H9 (cell line): ENCODE results near the gene UNC5C. TPM values are rescaled to one million over a fixed set of nuclear protein-coding genes. Genes with fewer than 3 reads are reported as not detected.

ENCODE experiments used
- DNase-seq: peaks from one replicate; pipeline ENCODE4 v3.0.0-alpha.2; 2017
- H2AFZ ChIP-seq: one replicate; pipeline ENCODE4 v1.6.1; 2013; ENCODE audit warnings: mild to moderate bottlenecking, low read length, control low read depth, moderate library complexity
- H2AK5ac ChIP-seq: 2 replicates; pipeline ENCODE4 v1.6.1; 2013; ENCODE audit warnings: low read length, control low read depth, mixed read lengths; ENCODE audit not compliant: insufficient read length
- H2BK120ac ChIP-seq: one replicate; pipeline ENCODE4 v1.6.1; 2013; ENCODE audit warnings: low read depth, mild to moderate bottlenecking, low read length, control low read depth, inconsistent platforms; ENCODE audit not compliant: poor library complexity, severe bottlenecking
- H2BK12ac ChIP-seq: 2 replicates; pipeline ENCODE4 v1.6.1; 2013; ENCODE audit warnings: low read length, control low read depth, mixed read lengths, low read depth; ENCODE audit not compliant: insufficient read length
- H2BK15ac ChIP-seq: 2 replicates; pipeline ENCODE4 v1.6.1; 2013; ENCODE audit warnings: low read depth, low read length, control low read depth
- H2BK20ac ChIP-seq: one replicate; pipeline ENCODE4 v1.6.1; 2013; ENCODE audit warnings: low read depth, mild to moderate bottlenecking, low read length, control low read depth, inconsistent platforms; ENCODE audit not compliant: poor library complexity, severe bottlenecking
- H2BK5ac ChIP-seq: 2 replicates; pipeline ENCODE4 v1.6.1; 2013; ENCODE audit warnings: low read length, control low read depth, mixed read lengths; ENCODE audit not compliant: insufficient read length
- H3K14ac ChIP-seq: 2 replicates; pipeline ENCODE4 v1.6.1; 2013; ENCODE audit warnings: low read length, control low read depth; ENCODE audit not compliant: insufficient read depth
- H3K18ac ChIP-seq: 2 replicates; pipeline ENCODE4 v1.6.1; 2013; ENCODE audit warnings: low read depth, mild to moderate bottlenecking, mixed read lengths, low read length, control low read depth; ENCODE audit not compliant: insufficient read length
- H3K23ac ChIP-seq: 2 replicates; pipeline ENCODE4 v1.6.1; 2013; ENCODE audit warnings: low read length, control low read depth, mixed read lengths, low read depth; ENCODE audit not compliant: insufficient read length
- H3K23me2 ChIP-seq: 2 replicates; pipeline ENCODE4 v1.6.1; 2013; ENCODE audit warnings: low read depth, mild to moderate bottlenecking, mixed read lengths, low read length, control low read depth; ENCODE audit not compliant: insufficient read length, poor library complexity, severe bottlenecking
- H3K27ac ChIP-seq: 2 replicates; pipeline ENCODE4 v1.5.1; 2013; ENCODE audit warnings: low read length, control low read depth, mixed read lengths, low read depth; ENCODE audit not compliant: insufficient read length
- H3K27me3 ChIP-seq: 2 replicates; pipeline ENCODE4 v1.6.1; 2013; ENCODE audit warnings: low read length, control low read depth, inconsistent platforms; ENCODE audit not compliant: insufficient read depth
- H3K4ac ChIP-seq: 2 replicates; pipeline ENCODE4 v1.6.1; 2013; ENCODE audit warnings: low read depth, mild to moderate bottlenecking, control low read depth, inconsistent platforms, low read length, moderate library complexity
- H3K4me1 ChIP-seq: 2 replicates; pipeline ENCODE4 v1.6.1; 2013; ENCODE audit warnings: low read length, control low read depth, inconsistent platforms; ENCODE audit not compliant: insufficient read depth
- H3K4me2 ChIP-seq: 2 replicates; pipeline ENCODE4 v1.6.1; 2013; ENCODE audit warnings: low read length, control low read depth, mixed read lengths; ENCODE audit not compliant: insufficient read length, insufficient read depth
- H3K56ac ChIP-seq: 2 replicates; pipeline ENCODE4 v1.6.1; 2013; ENCODE audit warnings: low read depth, mild to moderate bottlenecking, mixed read lengths, low read length, control low read depth; ENCODE audit not compliant: insufficient read length
- H3K79me1 ChIP-seq: 2 replicates; pipeline ENCODE4 v1.6.1; 2013; ENCODE audit warnings: low read depth, mild to moderate bottlenecking, moderate library complexity, low read length, control low read depth, inconsistent platforms; ENCODE audit not compliant: insufficient read depth, poor library complexity, severe bottlenecking
- H3K79me2 ChIP-seq: 2 replicates; pipeline ENCODE4 v1.6.1; 2013; ENCODE audit warnings: low read length, control low read depth, inconsistent platforms; ENCODE audit not compliant: insufficient read depth
- H3K9ac ChIP-seq: 2 replicates; pipeline ENCODE4 v1.6.1; 2013; ENCODE audit warnings: low read length, control low read depth, mixed read lengths; ENCODE audit not compliant: insufficient read length; ENCODE audit errors: extremely low read depth
- H3K9me3 ChIP-seq: one replicate; pipeline ENCODE4 v1.6.1; 2013; ENCODE audit warnings: low read depth, low read length, inconsistent platforms; ENCODE audit not compliant: control insufficient read depth
- H3T11ph ChIP-seq: one replicate; pipeline ENCODE4 v1.6.1; 2013; ENCODE audit warnings: mild to moderate bottlenecking, low read length, control low read depth, inconsistent platforms
- H4K20me1 ChIP-seq: one replicate; pipeline ENCODE4 v1.6.1; 2013; ENCODE audit not compliant: control insufficient read depth, insufficient read length, insufficient read depth
- H4K5ac ChIP-seq: 2 replicates; pipeline ENCODE4 v1.6.1; 2013; ENCODE audit warnings: low read depth, mild to moderate bottlenecking, mixed read lengths, low read length, control low read depth; ENCODE audit not compliant: insufficient read length
- H4K8ac ChIP-seq: replicated peaks from 2 replicates; pipeline ENCODE4 v1.6.1; 2013; ENCODE audit warnings: low read length, control low read depth, mixed read lengths, low read depth; ENCODE audit not compliant: insufficient read length
- H4K91ac ChIP-seq: 2 replicates; pipeline ENCODE4 v1.6.1; 2013; ENCODE audit warnings: low read depth, mild to moderate bottlenecking, moderate library complexity, mixed read lengths, low read length, control low read depth; ENCODE audit not compliant: insufficient read length
- H3K27ac Mint-ChIP-seq, 3 experiments: 2 replicates in 2 of 3; 3 replicates in 1 of 3; pipeline ENCODE4 v1.8.0; 2020 to 2021; ENCODE audit warnings: mixed read lengths in 3 of 3, mild to moderate bottlenecking in 1 of 3, moderate library complexity in 1 of 3
- H3K27me3 Mint-ChIP-seq: 2 replicates; pipeline ENCODE4 v1.8.0; 2021; ENCODE audit warnings: low read depth, mild to moderate bottlenecking, moderate library complexity, mixed read lengths
- H3K36me3 Mint-ChIP-seq, 3 experiments: 2 replicates in 2 of 3; 3 replicates in 1 of 3; pipeline ENCODE4 v1.8.0; 2020 to 2021; ENCODE audit warnings: low read depth in 3 of 3, mixed read lengths in 3 of 3; ENCODE audit not compliant: insufficient read depth in 1 of 3
- H3K4me1 Mint-ChIP-seq, 2 experiments: 2 replicates each; pipeline ENCODE4 v1.8.0; 2020; ENCODE audit warnings: mixed read lengths in 2 of 2
- H3K4me3 Mint-ChIP-seq, 2 experiments: 2 replicates in 1 of 2; 3 replicates in 1 of 2; pipeline ENCODE4 v1.8.0; 2020 to 2021; ENCODE audit warnings: mild to moderate bottlenecking in 2 of 2, mixed read lengths in 2 of 2, moderate library complexity in 1 of 2
- H3K9me3 Mint-ChIP-seq, 2 experiments: 2 replicates in 1 of 2; 3 replicates in 1 of 2; pipeline ENCODE4 v1.8.0; 2020; ENCODE audit warnings: mild to moderate bottlenecking in 2 of 2, mixed read lengths in 2 of 2, moderate library complexity in 1 of 2
- CTCF ChIP-seq: fragments of 200-600 bp; sonication (generic); conservative IDR thresholded peaks from 3 replicates; pipeline ENCODE4 v1.8.0; 2021; ENCODE audit warnings: antibody characterized with exemption, mild to moderate bottlenecking
- WGBS: extraction: QIAGEN DNeasy Blood & Tissue Kit; methylation state at CpG from one replicate; pipeline ENCODE4 v1.1.7; 2013; ENCODE audit warnings: missing lambda C conversion rate, low lambda C conversion rate, mixed read lengths; ENCODE audit not compliant: insufficient read length; ENCODE audit errors: extremely low coverage; 5-methylcytosine and 5-hydroxymethylcytosine counted together
- total RNA-seq: library from RNA; stranded (reverse); gene quantifications from 2 replicates; pipeline ENCODE4 v1.2.1, GENCODE V29; 2021

UNC5C gene
- total RNA-seq, 1 experiment from 2014 or later = not detected

DNA sequence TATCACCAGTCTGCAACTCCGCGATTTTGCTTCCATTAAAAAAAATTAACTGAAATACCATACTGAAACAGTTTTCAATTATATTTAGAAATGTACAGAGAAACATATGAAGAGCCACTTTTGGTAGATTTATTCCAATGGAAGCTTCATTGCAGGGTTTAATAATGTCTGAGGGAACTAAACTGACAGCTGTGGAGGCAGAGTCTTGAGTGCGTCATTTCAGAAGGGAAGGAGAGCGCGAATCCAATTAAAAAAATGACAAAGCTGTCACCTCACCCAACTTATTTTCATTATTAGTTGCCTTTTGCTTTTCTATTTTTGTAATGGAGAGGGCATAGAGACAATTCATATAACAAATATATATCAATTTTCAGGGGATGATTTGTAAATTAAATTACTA lies 104.0 kb downstream of the UNC5C start:
- no peaks in the 10 kb centered on the region for H3K23me2 ChIP-seq
- H3T11ph ChIP-seq = no peak overlapping the region
- H4K8ac ChIP-seq = no peak overlapping the region
- H3K27me3 ChIP-seq = no peaks in the 10 kb centered on the region
- Mint-ChIP-seq H3K9me3 (no peaks in the 10 kb centered on the region), H3K27ac (no peak overlapping the region), H3K4me3 (no peak overlapping the region), H3K4me1 (peaks cover 4 to 8% of the 10 kb centered on the region in 2 experiments), H3K27me3 (no peaks in the 10 kb centered on the region), H3K36me3 (no peaks in the 10 kb centered on the region)
- H3K79me1 ChIP-seq = no peaks in the 10 kb centered on the region
- no peak overlapping the region for H3K4me2 ChIP-seq
- no peak overlapping the region for H2AFZ ChIP-seq
- H2BK15ac ChIP-seq = no peak overlapping the region
- H2AK5ac ChIP-seq = no peak overlapping the region
- no peak overlapping the region for H3K4ac ChIP-seq
- no peak overlapping the region for H3K18ac ChIP-seq
- no CpG with 5 or more reads among the region's 5 CpGs for WGBS
- no peak overlapping the region for H3K23ac ChIP-seq
- H4K91ac ChIP-seq = no peak overlapping the region
- no peaks in the 10 kb centered on the region for H3K4me1 ChIP-seq
- no peak for DNase-seq
- H2BK12ac ChIP-seq = no peak overlapping the region
- no peaks in the 10 kb centered on the region for H4K20me1 ChIP-seq
- H3K14ac ChIP-seq = no peak overlapping the region
- H2BK120ac ChIP-seq = no peak overlapping the region
- no peaks in the 10 kb centered on the region for H3K79me2 ChIP-seq
- H3K9me3 ChIP-seq = no peaks in the 10 kb centered on the region
- H3K56ac ChIP-seq = no peak overlapping the region
- TF ChIP-seq CTCF = no peak
- no peak overlapping the region for H2BK5ac ChIP-seq
- no peak overlapping the region for H3K9ac ChIP-seq
- no peak overlapping the region for H3K27ac ChIP-seq
- H2BK20ac ChIP-seq = no peak overlapping the region
- H4K5ac ChIP-seq = no peak overlapping the region
